Measurements from ENCODE around the gene CEP72.

DNA sequence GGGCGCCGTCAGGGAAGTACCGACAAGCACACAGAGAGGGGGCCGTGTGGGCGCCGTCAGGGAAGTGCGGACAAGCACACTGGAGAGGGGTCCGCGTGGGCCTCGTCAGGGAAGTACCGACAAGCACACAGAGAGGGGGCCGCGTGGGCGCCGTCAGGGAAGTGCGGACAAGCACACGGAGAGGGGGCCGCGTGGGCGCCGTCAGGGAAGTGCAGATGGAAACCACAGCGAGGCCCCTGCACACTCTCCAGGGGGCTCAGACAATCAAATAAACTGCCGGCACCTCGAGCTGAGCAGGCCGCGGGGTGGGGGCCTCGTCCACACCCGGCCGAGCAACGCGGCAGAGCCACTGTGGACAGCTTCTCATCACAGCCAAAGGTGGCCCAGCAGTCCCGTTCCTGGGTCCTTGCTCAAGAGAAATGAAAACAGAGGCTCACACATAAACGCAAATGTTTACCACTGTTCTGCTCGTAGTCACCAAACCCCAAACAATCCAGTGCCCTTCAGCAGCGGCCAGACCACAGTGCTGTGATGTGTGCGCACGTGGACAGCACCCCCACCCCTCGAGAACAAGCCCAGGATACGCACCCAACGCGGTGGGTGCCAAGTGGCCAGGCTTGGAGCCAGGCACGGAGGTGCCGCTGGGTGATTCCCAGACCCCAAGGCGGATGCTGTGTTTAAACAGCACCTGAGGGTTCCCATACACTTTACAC, 56.3 kb downstream of the CEP72 start:
- TF ChIP-seq CTCF (IDR thresholded peaks at IDR 0.05; ENCODE audit: low read depth, low read length): no peak
- no peak for TF ChIP-seq POLR2A (IDR thresholded peaks at IDR 0.05; ENCODE audit: extremely low read depth, insufficient read length)
- TF ChIP-seq MAX (IDR thresholded peaks at IDR 0.05; ENCODE audit: low read depth, low read length): no peak

Measured in NB4 (cell line).